Measurements from ENCODE around the gene TSHZ1.

Gene TSHZ1

GRCh38 chr18:75202696-75203365 is 7.8 kb upstream of the TSHZ1 start:
- DNase-seq (ENCODE audit: low read depth in 2 of 2) = no peak
- TF ChIP-seq CTCF (IDR thresholded peaks at IDR 0.05; ENCODE audit: low read depth, low read length) = no peak
- no peak overlapping the region for H3K4me3 ChIP-seq (replicated peaks in 1 of 2; ENCODE audit: low read depth in 2 of 2, low read length in 2 of 2)

- peak in 1 of 2 donors; percentile 46 for DNase-seq (ENCODE audit: low read depth in 2 of 2)
- TF ChIP-seq CTCF (IDR thresholded peaks at IDR 0.05; ENCODE audit: low read depth, low read length) = no peak
- peak overlapping the region in 1 of 2 donors; percentile 35 for H3K4me3 ChIP-seq (replicated peaks in 1 of 2; ENCODE audit: low read depth in 2 of 2, low read length in 2 of 2)
Observed at GRCh38 chr18:75203416-75204268, 7.0 kb upstream of the TSHZ1 start.

- TF ChIP-seq CTCF (IDR thresholded peaks at IDR 0.05; ENCODE audit: low read depth, low read length) = no peak
- peak overlapping the region; percentile 34 to 35 for H3K4me3 ChIP-seq (replicated peaks in 1 of 2; ENCODE audit: low read depth in 2 of 2, low read length in 2 of 2)
- peak; percentile 19 to 36 for DNase-seq (ENCODE audit: low read depth in 2 of 2)
Observed at GRCh38 chr18:75204269-75204731, 6.3 kb upstream of the TSHZ1 start.

- peak overlapping the region; percentile 34 to 35 for H3K4me3 ChIP-seq (replicated peaks in 1 of 2; ENCODE audit: low read depth in 2 of 2, low read length in 2 of 2)
- peak in 1 of 2 donors; percentile 26 for DNase-seq (ENCODE audit: low read depth in 2 of 2)
- no peak for TF ChIP-seq CTCF (IDR thresholded peaks at IDR 0.05; ENCODE audit: low read depth, low read length)
Observed at GRCh38 chr18:75204732-75205513, 5.7 kb upstream of the TSHZ1 start.

- no peak for TF ChIP-seq CTCF (IDR thresholded peaks at IDR 0.05; ENCODE audit: low read depth, low read length)
- H3K4me3 ChIP-seq (replicated peaks in 1 of 2; ENCODE audit: low read depth in 2 of 2, low read length in 2 of 2) = no peak overlapping the region
Observed at GRCh38 chr18:75205514-75206132, 5.0 kb upstream of the TSHZ1 start.

More at GRCh38 chr18:75205514-75206132, 5.0 kb upstream of the TSHZ1 start:
- DNase-seq (ENCODE audit: low read depth in 2 of 2) = no peak
